A673 (cell line): Measurements from ENCODE around the gene ADCY6. TPM values are rescaled to one million over a fixed set of nuclear protein-coding genes. Genes with fewer than 3 reads are reported as not detected.

Source experiments
- BruUV-seq: library from RNA; stranded (reverse); fragments of 400-500 nt; replicated peaks from 2 replicates; lab custom pipeline; 2021; lab: Mats Ljungman, UMichigan
- CTCF ChIA-PET: fragments of 300-600 bp; sonication (Branson Sonifier 250); formaldehyde crosslinking; loops from one replicate; lab custom pipeline; 2022; ENCODE audit warnings: antibody characterized with exemption; lab: Charles Lee
- POLR2A ChIA-PET: fragments of 300-600 bp; sonication (Branson Sonifier 250); formaldehyde crosslinking; loops from one replicate; lab custom pipeline; 2022; ENCODE audit warnings: antibody characterized with exemption; ENCODE audit not compliant: low non-redundant PET; lab: Charles Lee
- DNase-seq: peaks from one replicate; pipeline ENCODE4 v3.0.0-alpha.2; 2015; ENCODE audit warnings: low spot score
- H3K27ac ChIP-seq: fragments of 200-600 bp; sonication (generic); 2 replicates; pipeline ENCODE4 v1.5.1; 2016; ENCODE audit warnings: mixed run types, low read depth, mild to moderate bottlenecking, mixed read lengths, antibody characterized with exemption, low read length; ENCODE audit not compliant: poor library complexity, severe bottlenecking
- H3K27me3 ChIP-seq: fragments of 200-600 bp; sonication (generic); replicated peaks from 2 replicates; pipeline ENCODE4 v1.6.1; 2017; ENCODE audit warnings: mixed run types, low read depth, mild to moderate bottlenecking, mixed read lengths, antibody characterized with exemption, low read length; ENCODE audit not compliant: insufficient read depth, poor library complexity
- H3K36me3 ChIP-seq: fragments of 200-600 bp; sonication (generic); 2 replicates; pipeline ENCODE4 v1.6.1; 2016; ENCODE audit warnings: mixed run types, mild to moderate bottlenecking, mixed read lengths, antibody characterized with exemption, low read length; ENCODE audit not compliant: insufficient read depth, poor library complexity, severe bottlenecking
- H3K4me1 ChIP-seq: fragments of 200-600 bp; sonication (generic); 2 replicates; pipeline ENCODE4 v1.6.1; 2017; ENCODE audit warnings: mixed run types, mild to moderate bottlenecking, mixed read lengths, antibody characterized with exemption, low read length; ENCODE audit not compliant: insufficient read depth, poor library complexity, severe bottlenecking
- H3K4me3 ChIP-seq: fragments of 200-600 bp; sonication (generic); 2 replicates; pipeline ENCODE4 v1.5.1; 2016; ENCODE audit warnings: low read depth, mixed run types, mild to moderate bottlenecking, mixed read lengths, low read length; ENCODE audit not compliant: poor library complexity, severe bottlenecking
- H3K9me3 ChIP-seq: fragments of 200-600 bp; sonication (generic); 2 replicates; pipeline ENCODE4 v1.6.1; 2016; ENCODE audit warnings: mixed run types, low read depth, mild to moderate bottlenecking, mixed read lengths, antibody characterized with exemption, low read length; ENCODE audit not compliant: poor library complexity, severe bottlenecking
- EZH2 ChIP-seq: fragments of 200-600 bp; sonication (generic); IDR thresholded peaks from 2 replicates; pipeline ENCODE4 v1.6.1; 2017; ENCODE audit warnings: borderline replicate concordance, low read depth, mild to moderate bottlenecking, mixed read lengths, antibody characterized with exemption, low read length; ENCODE audit not compliant: poor library complexity, severe bottlenecking
- intact Hi-C: fragments of 100-400 bp; cut with micrococcal nuclease; formaldehyde crosslinking; loops from one replicate; pipeline ENCODE4 v1.10.0; 2022; ENCODE audit not compliant: unreplicated experiment
- total RNA-seq: library from RNA; stranded (reverse); gene quantifications from 2 replicates; pipeline ENCODE4 v1.2.3, GENCODE V29; 2021
- TF ChIP-seq, protein P1 (sequence below): fragments of 300-800, 200-600 bp; sonication (generic); conservative IDR thresholded peaks from 2 replicates; pipeline ENCODE4 v1.5.1; 2017; ENCODE audit warnings: low read depth, mild to moderate bottlenecking, antibody characterized with exemption, low read length, moderate library complexity, mixed read lengths

ADCY6 gene
- total RNA-seq, 1 experiment from 2014 or later = 6.8 TPM

DNA sequence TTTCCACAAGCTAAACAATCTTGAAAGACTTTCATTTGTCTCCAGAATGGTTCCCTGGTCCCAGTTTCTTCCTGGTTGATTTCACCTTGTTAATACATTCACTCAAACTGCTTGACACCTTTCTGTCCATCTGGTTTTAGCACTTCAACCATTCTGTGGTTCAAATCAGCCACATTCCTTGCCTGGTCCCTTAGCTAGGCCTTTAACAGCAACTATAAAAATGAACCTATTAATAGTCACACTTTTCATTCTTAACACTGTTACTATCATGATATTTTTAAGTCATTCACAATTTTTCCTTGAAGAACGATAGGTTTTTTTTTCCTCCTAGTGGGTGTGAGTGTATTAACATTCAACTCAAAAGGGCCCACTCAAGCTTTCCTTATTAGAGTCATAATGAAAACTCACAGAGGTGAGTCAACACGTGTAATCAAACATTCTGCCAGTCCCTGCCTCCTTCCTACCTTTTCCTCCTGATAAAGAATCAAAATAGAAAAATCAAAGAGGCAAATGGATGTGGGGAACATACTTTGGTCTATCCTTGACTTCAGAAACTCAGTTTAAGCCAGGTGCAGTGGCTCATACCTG is 38.0 kb downstream of the ADCY6 start:
- POLR2A ChIA-PET = no interaction called here
- CTCF ChIA-PET = no interaction called here
- no peaks in the 10 kb centered on the region for H3K9me3 ChIP-seq
- no peaks in the 10 kb centered on the region for H3K27me3 ChIP-seq
- DNase-seq = no peak
- no peaks in the 10 kb centered on the region for H3K36me3 ChIP-seq
- no TSS peak for BruUV-seq
- H3K4me1 ChIP-seq = no peaks in the 10 kb centered on the region
- no peak overlapping the region for H3K4me3 ChIP-seq
- TF ChIP-seq, protein P1, sequence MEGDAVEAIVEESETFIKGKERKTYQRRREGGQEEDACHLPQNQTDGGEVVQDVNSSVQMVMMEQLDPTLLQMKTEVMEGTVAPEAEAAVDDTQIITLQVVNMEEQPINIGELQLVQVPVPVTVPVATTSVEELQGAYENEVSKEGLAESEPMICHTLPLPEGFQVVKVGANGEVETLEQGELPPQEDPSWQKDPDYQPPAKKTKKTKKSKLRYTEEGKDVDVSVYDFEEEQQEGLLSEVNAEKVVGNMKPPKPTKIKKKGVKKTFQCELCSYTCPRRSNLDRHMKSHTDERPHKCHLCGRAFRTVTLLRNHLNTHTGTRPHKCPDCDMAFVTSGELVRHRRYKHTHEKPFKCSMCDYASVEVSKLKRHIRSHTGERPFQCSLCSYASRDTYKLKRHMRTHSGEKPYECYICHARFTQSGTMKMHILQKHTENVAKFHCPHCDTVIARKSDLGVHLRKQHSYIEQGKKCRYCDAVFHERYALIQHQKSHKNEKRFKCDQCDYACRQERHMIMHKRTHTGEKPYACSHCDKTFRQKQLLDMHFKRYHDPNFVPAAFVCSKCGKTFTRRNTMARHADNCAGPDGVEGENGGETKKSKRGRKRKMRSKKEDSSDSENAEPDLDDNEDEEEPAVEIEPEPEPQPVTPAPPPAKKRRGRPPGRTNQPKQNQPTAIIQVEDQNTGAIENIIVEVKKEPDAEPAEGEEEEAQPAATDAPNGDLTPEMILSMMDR = no peak
- no peak for TF ChIP-seq EZH2
- intact Hi-C loops = loop anchor here (10.0 kb wide), 1 partner anchor 184 kb away; no protein-coding TSS in a partner anchor
- no peak overlapping the region for H3K27ac ChIP-seq

DNA sequence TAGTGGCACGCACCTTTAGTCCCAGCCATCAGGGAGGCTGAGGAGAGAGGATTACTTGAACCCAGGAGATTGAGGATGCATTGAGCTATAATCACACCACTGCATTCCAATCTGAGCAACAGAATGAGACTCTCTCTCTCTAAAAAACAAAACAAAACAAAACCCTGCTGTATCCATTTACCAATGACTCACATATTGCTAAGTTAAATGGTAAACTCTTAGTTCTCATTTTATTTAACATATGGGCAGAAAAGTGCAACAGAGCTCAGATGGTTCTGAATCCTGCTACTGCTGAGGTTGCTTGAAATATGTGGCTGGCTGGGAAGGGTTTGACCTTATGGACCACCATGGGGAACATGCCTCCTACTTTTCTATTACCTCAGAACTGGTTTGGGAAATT is 38.7 kb downstream of the ADCY6 start:
- H3K36me3 ChIP-seq = no peaks in the 10 kb centered on the region
- no peak for DNase-seq
- H3K27ac ChIP-seq = no peak overlapping the region
- H3K27me3 ChIP-seq = no peaks in the 10 kb centered on the region
- ChIA-PET POLR2A (no interaction called here), CTCF (interaction anchor here (0.6 kb wide), 1 partner anchor 133 kb away, joined by 3 read pairs; no protein-coding TSS in a partner anchor)
- no peak for TF ChIP-seq EZH2
- TF ChIP-seq, protein P1 = no peak
- no peaks in the 10 kb centered on the region for H3K4me1 ChIP-seq
- no peak overlapping the region for H3K4me3 ChIP-seq
- H3K9me3 ChIP-seq = no peaks in the 10 kb centered on the region
- intact Hi-C loops = loop anchor here (10.0 kb wide), 1 partner anchor 185 kb away; no protein-coding TSS in a partner anchor
- BruUV-seq = no TSS peak

DNA sequence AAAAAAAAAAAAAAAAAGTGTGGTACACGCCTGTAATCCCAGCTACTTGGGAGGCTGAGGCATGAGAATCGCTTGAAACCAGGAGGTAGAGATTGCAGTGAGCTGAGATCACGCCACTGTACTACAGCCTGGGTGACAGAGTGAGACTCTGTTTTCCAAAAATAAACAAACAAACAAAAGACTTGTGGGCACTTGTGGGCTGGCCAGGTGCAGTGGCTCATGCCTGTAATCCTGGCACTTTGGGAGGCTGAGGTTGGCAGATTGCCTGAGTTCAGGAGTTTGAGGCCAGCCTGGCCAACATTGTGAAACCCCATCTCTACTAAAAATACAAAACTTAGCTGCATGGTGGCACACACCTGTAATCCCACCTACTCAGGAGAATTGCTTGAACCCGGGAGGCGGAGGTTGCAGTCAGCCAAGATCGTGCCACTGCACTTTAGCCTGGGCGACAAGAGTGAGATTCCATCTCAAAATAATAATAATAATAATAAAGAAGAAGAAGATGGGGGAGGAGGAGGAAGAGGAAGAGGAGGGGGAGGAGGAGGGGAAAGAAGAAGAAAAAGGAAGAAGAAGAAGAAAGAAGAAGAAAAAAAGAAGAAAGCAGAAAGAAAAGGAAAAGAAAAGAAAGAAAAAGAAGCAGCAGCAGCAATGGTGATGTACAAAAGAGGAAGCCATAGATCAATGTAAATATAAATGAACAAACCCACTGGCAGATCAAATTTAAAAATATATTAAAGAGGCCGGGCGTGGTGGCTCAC is 44.5 kb downstream of the ADCY6 start:
- peaks cover 5% of the 10 kb centered on the region for H3K27me3 ChIP-seq
- POLR2A ChIA-PET = interaction anchor here (1.0 kb wide), 1 partner anchor 553 kb away, joined by 3 read pairs; no protein-coding TSS in a partner anchor
- intact Hi-C loops = no loop called here
- no peak overlapping the region for H3K27ac ChIP-seq
- TF ChIP-seq, protein P1 = no peak
- TF ChIP-seq EZH2 = no peak
- no peak for DNase-seq
- no peak overlapping the region for H3K4me3 ChIP-seq
- CTCF ChIA-PET = no interaction called here
- H3K36me3 ChIP-seq = no peaks in the 10 kb centered on the region
- H3K4me1 ChIP-seq = no peaks in the 10 kb centered on the region
- no peaks in the 10 kb centered on the region for H3K9me3 ChIP-seq
- no TSS peak for BruUV-seq
